Vagina (tissue), 2 donors: ENCODE measurements around the gene SAMD9. TPM values are rescaled to one million over a fixed set of nuclear protein-coding genes. Genes with fewer than 3 reads are reported as not detected.
A peak's percentile ranks its signal among the peaks of the same experiment; 100 is the strongest.

Experiments
- DNase-seq, 2 donors: peaks; one replicate each; pipeline ENCODE4 v3.0.0-alpha.2; 2017; ENCODE audit errors: extremely low spot score in 2 of 2
- H3K27ac ChIP-seq: fragments of 200-600 bp; sonication (generic); one replicate; pipeline ENCODE4 v1.5.1; 2019
- H3K27me3 ChIP-seq: fragments of 200-600 bp; sonication (generic); one replicate; pipeline ENCODE4 v1.5.1; 2019
- H3K36me3 ChIP-seq, 2 donors: fragments of 200-600 bp; sonication (generic); one replicate each; pipeline ENCODE4 v1.5.1; 2017 to 2019
- H3K4me1 ChIP-seq: fragments of 200-600 bp; sonication (generic); one replicate; pipeline ENCODE4 v1.5.1; 2019
- H3K4me3 ChIP-seq, 2 donors: fragments of 200-600 bp; sonication (generic); 1 replicate in 1 of 2; 2 replicates in 1 of 2; pipeline ENCODE4 v1.5.1; 2016 to 2019
- H3K9me3 ChIP-seq: fragments of 200-600 bp; sonication (generic); one replicate; pipeline ENCODE4 v1.5.1; 2019
- POLR2A ChIP-seq, 2 donors: fragments of 450-650 bp; IDR thresholded peaks; one replicate each; pipeline ENCODE4 v1.6.1; 2017; ENCODE audit warnings: antibody characterized with exemption in 2 of 2, mild to moderate bottlenecking in 2 of 2, moderate library complexity in 2 of 2
- POLR2AphosphoS5 ChIP-seq, 2 donors: sonication (generic); formaldehyde crosslinking; IDR thresholded peaks; one replicate each; pipeline ENCODE4 v1.9.0; 2017; ENCODE audit warnings: antibody characterized with exemption in 2 of 2, mild to moderate bottlenecking in 2 of 2, low read depth in 1 of 2; ENCODE audit not compliant: insufficient read depth in 1 of 2
- intact Hi-C: fragments of 100-400 bp; cut with DNase I; formaldehyde crosslinking; loops from one replicate; pipeline ENCODE4 v1.15.1; 2023
- total RNA-seq: library from RNA; depleted of rRNA; stranded (reverse); fragments of >200 nt; gene quantifications from one replicate; pipeline ENCODE4 v1.2.3, GENCODE V29; 2016
- TF ChIP-seq, protein P1 (sequence below), 3 experiments: fragments of 450-650 bp in 2 of 3; fragments of 200-600 bp in 1 of 3; sonication (generic) in 1 of 3; IDR thresholded peaks; one replicate each; pipeline ENCODE4 v1.5.1; 2017 to 2019; ENCODE audit warnings: antibody characterized with exemption in 3 of 3, mild to moderate bottlenecking in 2 of 3, moderate library complexity in 2 of 3

Gene SAMD9
- total RNA-seq, 1 donor from 2014 or later: 9.3 TPM

GRCh38 chr7:93148144-93148543 is 30.4 kb upstream of the SAMD9 start, which contains the start of gene SAMD9L:
Gene SAMD9L (minus strand): TSS chr7:93148385. CDS start chr7:93135971, 12,414 bp downstream.
- intact Hi-C loops: no loop called here
- peak within 1 kb of the TSS; percentile 35 for H3K27ac ChIP-seq
- TF ChIP-seq, protein P1, sequence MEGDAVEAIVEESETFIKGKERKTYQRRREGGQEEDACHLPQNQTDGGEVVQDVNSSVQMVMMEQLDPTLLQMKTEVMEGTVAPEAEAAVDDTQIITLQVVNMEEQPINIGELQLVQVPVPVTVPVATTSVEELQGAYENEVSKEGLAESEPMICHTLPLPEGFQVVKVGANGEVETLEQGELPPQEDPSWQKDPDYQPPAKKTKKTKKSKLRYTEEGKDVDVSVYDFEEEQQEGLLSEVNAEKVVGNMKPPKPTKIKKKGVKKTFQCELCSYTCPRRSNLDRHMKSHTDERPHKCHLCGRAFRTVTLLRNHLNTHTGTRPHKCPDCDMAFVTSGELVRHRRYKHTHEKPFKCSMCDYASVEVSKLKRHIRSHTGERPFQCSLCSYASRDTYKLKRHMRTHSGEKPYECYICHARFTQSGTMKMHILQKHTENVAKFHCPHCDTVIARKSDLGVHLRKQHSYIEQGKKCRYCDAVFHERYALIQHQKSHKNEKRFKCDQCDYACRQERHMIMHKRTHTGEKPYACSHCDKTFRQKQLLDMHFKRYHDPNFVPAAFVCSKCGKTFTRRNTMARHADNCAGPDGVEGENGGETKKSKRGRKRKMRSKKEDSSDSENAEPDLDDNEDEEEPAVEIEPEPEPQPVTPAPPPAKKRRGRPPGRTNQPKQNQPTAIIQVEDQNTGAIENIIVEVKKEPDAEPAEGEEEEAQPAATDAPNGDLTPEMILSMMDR (IDR thresholded peaks at IDR 0.05): no peak
- H3K27me3 ChIP-seq: no peaks in the 10 kb centered on the region
- H3K36me3 ChIP-seq: peaks cover 0 to 20% of the 10 kb centered on the region in 2 donors
- no peak for DNase-seq
- H3K4me1 ChIP-seq: peaks cover 21% of the 10 kb centered on the region
- no peaks in the 10 kb centered on the region for H3K9me3 ChIP-seq
- H3K4me3 ChIP-seq: peak within 1 kb of the TSS; percentile 43 to 48

GRCh38 chr7:93147363-93147762 is 29.6 kb upstream of the SAMD9 start:
- TF ChIP-seq POLR2A (IDR thresholded peaks at IDR 0.05) (no peak), POLR2AphosphoS5 (IDR thresholded peaks at IDR 0.05; ENCODE audit: insufficient read depth in 1 of 2, low read depth in 1 of 2) (no peak)
- TF ChIP-seq, protein P1 (IDR thresholded peaks at IDR 0.05): no peak
- DNase-seq: no peak
- Histone ChIP-seq H3K9me3 (no peaks in the 10 kb centered on the region), H3K4me3 (peak overlapping the region; percentile 43 to 48), H3K27ac (peak overlapping the region; percentile 35), H3K4me1 (peaks cover 21% of the 10 kb centered on the region), H3K27me3 (no peaks in the 10 kb centered on the region), H3K36me3 (peaks cover 0 to 28% of the 10 kb centered on the region in 2 donors)
- intact Hi-C loops: no loop called here

- peak overlapping the region; percentile 35 for H3K27ac ChIP-seq
- H3K36me3 ChIP-seq: peaks cover 0 to 34% of the 10 kb centered on the region in 2 donors
- peaks cover 21% of the 10 kb centered on the region for H3K4me1 ChIP-seq
- no peak for DNase-seq
- H3K27me3 ChIP-seq: no peaks in the 10 kb centered on the region
- intact Hi-C loops: no loop called here
- no peaks in the 10 kb centered on the region for H3K9me3 ChIP-seq
- TF ChIP-seq, protein P1 (IDR thresholded peaks at IDR 0.05): no peak
- TF ChIP-seq POLR2A (IDR thresholded peaks at IDR 0.05): no peak
- peak overlapping the region; percentile 43 to 48 for H3K4me3 ChIP-seq
These were observed 28.8 kb upstream of the SAMD9 start for GRCh38 chr7:93146472-93147141.

DNA sequence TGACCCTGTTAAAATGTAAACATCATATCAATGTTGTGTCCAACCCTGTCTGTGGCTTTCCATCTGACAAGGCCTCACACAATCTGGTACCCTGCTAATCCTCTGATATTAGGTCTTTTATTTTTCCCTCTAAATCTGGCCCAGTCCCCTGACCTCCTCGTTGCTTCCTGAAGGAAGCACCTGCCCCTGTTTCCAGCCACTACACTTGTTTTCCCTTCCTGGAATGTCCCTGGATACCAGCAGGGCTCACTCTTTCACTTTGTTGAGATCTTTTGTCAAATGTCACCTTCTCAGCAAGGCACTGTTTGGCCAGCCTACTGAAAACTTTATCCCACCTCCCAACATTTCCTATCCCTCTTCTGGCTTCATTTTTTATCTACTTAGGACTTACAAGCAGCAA is 28.3 kb upstream of the SAMD9 start:
- Histone ChIP-seq H3K4me3 (no peak overlapping the region), H3K4me1 (peaks cover 21% of the 10 kb centered on the region), H3K36me3 (peaks cover 0 to 40% of the 10 kb centered on the region in 2 donors), H3K9me3 (no peaks in the 10 kb centered on the region), H3K27me3 (no peaks in the 10 kb centered on the region), H3K27ac (no peak overlapping the region)
- TF ChIP-seq, protein P1 (IDR thresholded peaks at IDR 0.05): no peak
- no peak for TF ChIP-seq POLR2AphosphoS5 (IDR thresholded peaks at IDR 0.05; ENCODE audit: insufficient read depth in 1 of 2, low read depth in 1 of 2)
- intact Hi-C loops: no loop called here
- no peak for DNase-seq

DNA sequence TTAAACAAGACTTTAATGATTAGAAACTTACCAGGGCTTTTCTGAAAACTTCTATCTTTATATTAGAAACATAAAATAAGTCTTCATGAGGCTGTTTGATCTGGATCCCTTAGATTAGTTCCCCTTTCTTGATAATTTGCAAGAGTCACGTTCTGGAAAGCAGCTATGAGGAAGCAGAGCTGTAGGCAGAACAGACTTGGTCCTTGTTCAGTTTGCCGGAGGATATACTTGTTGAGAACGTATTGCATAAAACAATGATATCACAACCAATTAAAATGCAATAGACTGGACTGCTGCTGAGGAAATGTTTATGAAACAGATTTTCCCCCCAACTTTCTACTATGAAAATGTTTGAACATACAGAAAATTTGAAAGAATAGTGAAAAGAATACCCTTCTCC is 27.6 kb upstream of the SAMD9 start:
- Histone ChIP-seq H3K27ac (no peak overlapping the region), H3K36me3 (peaks cover 0 to 47% of the 10 kb centered on the region in 2 donors), H3K9me3 (no peaks in the 10 kb centered on the region), H3K27me3 (no peaks in the 10 kb centered on the region), H3K4me1 (peaks cover 21% of the 10 kb centered on the region), H3K4me3 (no peak overlapping the region)
- intact Hi-C loops: no loop called here
- DNase-seq: no peak
- no peak for TF ChIP-seq POLR2AphosphoS5 (IDR thresholded peaks at IDR 0.05; ENCODE audit: insufficient read depth in 1 of 2, low read depth in 1 of 2)
- TF ChIP-seq, protein P1 (IDR thresholded peaks at IDR 0.05): no peak
- no peak for TF ChIP-seq POLR2A (IDR thresholded peaks at IDR 0.05)
